Activated naive CD4-positive, alpha-beta T cell treated with anti-CD3 and anti-CD28 coated beads, Interleukin-2, amount 50 U/mL, for 24 hours (primary cell): ENCODE measurements around the gene SUV39H1.

Experiments
- H3K27ac Mint-ChIP-seq: one replicate; pipeline ENCODE4 v1.8.0; 2021; ENCODE audit warnings: mild to moderate bottlenecking, mixed read lengths
- H3K27me3 Mint-ChIP-seq: one replicate; pipeline ENCODE4 v1.8.0; 2021; ENCODE audit warnings: mixed read lengths
- H3K36me3 Mint-ChIP-seq: one replicate; pipeline ENCODE4 v1.8.0; 2021; ENCODE audit warnings: mixed read lengths
- H3K4me1 Mint-ChIP-seq: one replicate; pipeline ENCODE4 v1.8.0; 2021; ENCODE audit warnings: mixed read lengths
- H3K4me3 Mint-ChIP-seq: one replicate; pipeline ENCODE4 v1.8.0; 2021; ENCODE audit warnings: mild to moderate bottlenecking, mixed read lengths
- H3K9me3 Mint-ChIP-seq: one replicate; pipeline ENCODE4 v1.8.0; 2021; ENCODE audit warnings: mixed read lengths

SUV39H1 gene

GRCh38 chrX:48700951-48701653 is 4.6 kb downstream of the SUV39H1 start:
- H3K9me3 Mint-ChIP-seq, result no peaks in the 10 kb centered on the region
- H3K4me3 Mint-ChIP-seq, result no peak overlapping the region
- no peak overlapping the region for H3K27ac Mint-ChIP-seq
- H3K36me3 Mint-ChIP-seq, result no peaks in the 10 kb centered on the region
- H3K4me1 Mint-ChIP-seq, result peaks cover 22% of the 10 kb centered on the region
- no peaks in the 10 kb centered on the region for H3K27me3 Mint-ChIP-seq

- Mint-ChIP-seq H3K36me3 (no peaks in the 10 kb centered on the region), H3K4me3 (no peak overlapping the region), H3K27ac (no peak overlapping the region), H3K4me1 (peaks cover 21% of the 10 kb centered on the region), H3K27me3 (no peaks in the 10 kb centered on the region), H3K9me3 (no peaks in the 10 kb centered on the region)
Observed at GRCh38 chrX:48702032-48702431, 5.5 kb downstream of the SUV39H1 start.

- peaks cover 14% of the 10 kb centered on the region for H3K4me1 Mint-ChIP-seq
- no peaks in the 10 kb centered on the region for H3K27me3 Mint-ChIP-seq
- H3K4me3 Mint-ChIP-seq, result no peak overlapping the region
- no peaks in the 10 kb centered on the region for H3K9me3 Mint-ChIP-seq
- H3K36me3 Mint-ChIP-seq, result no peaks in the 10 kb centered on the region
- H3K27ac Mint-ChIP-seq, result no peak overlapping the region
Observed at GRCh38 chrX:48702716-48703115, 6.2 kb downstream of the SUV39H1 start.

GRCh38 chrX:48703228-48703627 is 6.7 kb downstream of the SUV39H1 start:
- Mint-ChIP-seq H3K27ac (no peak overlapping the region), H3K4me1 (peaks cover 13% of the 10 kb centered on the region), H3K27me3 (no peaks in the 10 kb centered on the region), H3K4me3 (no peak overlapping the region), H3K9me3 (no peaks in the 10 kb centered on the region), H3K36me3 (no peaks in the 10 kb centered on the region)

GRCh38 chrX:48703642-48704481 is 7.3 kb downstream of the SUV39H1 start:
- H3K27ac Mint-ChIP-seq, result no peak overlapping the region

GRCh38 chrX:48705871-48706270 is 9.3 kb downstream of the SUV39H1 start:
- Mint-ChIP-seq H3K4me1 (peaks cover 16% of the 10 kb centered on the region), H3K27ac (no peak overlapping the region), H3K4me3 (no peak overlapping the region), H3K9me3 (no peaks in the 10 kb centered on the region), H3K27me3 (no peaks in the 10 kb centered on the region), H3K36me3 (no peaks in the 10 kb centered on the region)

More at GRCh38 chrX:48703642-48704481, 7.3 kb downstream of the SUV39H1 start:
- peaks cover 13% of the 10 kb centered on the region for H3K4me1 Mint-ChIP-seq
- no peak overlapping the region for H3K4me3 Mint-ChIP-seq
- H3K27me3 Mint-ChIP-seq, result no peaks in the 10 kb centered on the region
- H3K9me3 Mint-ChIP-seq, result no peaks in the 10 kb centered on the region
- H3K36me3 Mint-ChIP-seq, result no peaks in the 10 kb centered on the region

GRCh38 chrX:48709522-48710112 is 13.1 kb downstream of the SUV39H1 start:
- Mint-ChIP-seq H3K9me3 (no peaks in the 10 kb centered on the region), H3K36me3 (no peaks in the 10 kb centered on the region), H3K27ac (no peak overlapping the region), H3K27me3 (no peaks in the 10 kb centered on the region), H3K4me1 (peaks cover 45% of the 10 kb centered on the region), H3K4me3 (no peak overlapping the region)

GRCh38 chrX:48711162-48711928 is 14.8 kb downstream of the SUV39H1 start:
- Mint-ChIP-seq H3K9me3 (no peaks in the 10 kb centered on the region), H3K27me3 (no peaks in the 10 kb centered on the region), H3K4me1 (peaks cover 62% of the 10 kb centered on the region), H3K27ac (peak overlapping the region; percentile 84), H3K4me3 (peak overlapping the region; percentile 1), H3K36me3 (no peaks in the 10 kb centered on the region)

- Mint-ChIP-seq H3K4me1 (peaks cover 68% of the 10 kb centered on the region), H3K36me3 (no peaks in the 10 kb centered on the region), H3K9me3 (no peaks in the 10 kb centered on the region), H3K27me3 (no peaks in the 10 kb centered on the region), H3K4me3 (peak overlapping the region; percentile 2), H3K27ac (peak overlapping the region; percentile 84)
Observed at GRCh38 chrX:48711929-48712505, 15.5 kb downstream of the SUV39H1 start.

GRCh38 chrX:48713847-48714246 is 17.3 kb downstream of the SUV39H1 start:
- H3K9me3 Mint-ChIP-seq, result no peaks in the 10 kb centered on the region
- H3K36me3 Mint-ChIP-seq, result no peaks in the 10 kb centered on the region
- H3K4me3 Mint-ChIP-seq, result peak overlapping the region; percentile 58
- H3K27ac Mint-ChIP-seq, result peak overlapping the region; percentile 84
- H3K27me3 Mint-ChIP-seq, result no peaks in the 10 kb centered on the region
- H3K4me1 Mint-ChIP-seq, result peaks cover 81% of the 10 kb centered on the region

- peak overlapping the region; percentile 47 for H3K4me3 Mint-ChIP-seq
- no peaks in the 10 kb centered on the region for H3K36me3 Mint-ChIP-seq
- no peaks in the 10 kb centered on the region for H3K9me3 Mint-ChIP-seq
- H3K27ac Mint-ChIP-seq, result peak overlapping the region; percentile 66
- no peaks in the 10 kb centered on the region for H3K27me3 Mint-ChIP-seq
- peaks cover 85% of the 10 kb centered on the region for H3K4me1 Mint-ChIP-seq
Observed at GRCh38 chrX:48714573-48714972, 18.0 kb downstream of the SUV39H1 start.

- Mint-ChIP-seq H3K27me3 (no peaks in the 10 kb centered on the region), H3K4me3 (peak overlapping the region; percentile 47), H3K27ac (peak overlapping the region; percentile 66), H3K4me1 (peaks cover 85% of the 10 kb centered on the region), H3K36me3 (no peaks in the 10 kb centered on the region), H3K9me3 (no peaks in the 10 kb centered on the region)
Observed at GRCh38 chrX:48715072-48715471, 18.5 kb downstream of the SUV39H1 start.

GRCh38 chrX:48715876-48716502 is 19.5 kb downstream of the SUV39H1 start:
- no peaks in the 10 kb centered on the region for H3K27me3 Mint-ChIP-seq
- peak overlapping the region; percentile 20 for H3K27ac Mint-ChIP-seq
- H3K36me3 Mint-ChIP-seq, result no peaks in the 10 kb centered on the region
- peak overlapping the region; percentile 1 for H3K4me3 Mint-ChIP-seq
- no peaks in the 10 kb centered on the region for H3K9me3 Mint-ChIP-seq
- peaks cover 77% of the 10 kb centered on the region for H3K4me1 Mint-ChIP-seq

- Mint-ChIP-seq H3K27ac (no peak overlapping the region), H3K4me1 (peaks cover 49% of the 10 kb centered on the region), H3K9me3 (no peaks in the 10 kb centered on the region), H3K4me3 (no peak overlapping the region), H3K36me3 (no peaks in the 10 kb centered on the region), H3K27me3 (no peaks in the 10 kb centered on the region)
Observed at GRCh38 chrX:48719958-48720357, 23.4 kb downstream of the SUV39H1 start.
